HepG2 (cell line): ENCODE results near the gene WDR27. TPM values are rescaled to one million over a fixed set of nuclear protein-coding genes. Genes with fewer than 3 reads are reported as not detected.

Experiments used
- ATAC-seq: fragments of 200-7000 bp; cut with Tn5 transposase; 3 replicates; pipeline ENCODE4 v1.9.1; 2020; ENCODE audit warnings: mild to moderate bottlenecking, moderate library complexity
- BruUV-seq: library from RNA; stranded (reverse); fragments of 400-500 nt; replicated peaks from 2 replicates; lab custom pipeline; 2021; lab: Mats Ljungman, UMichigan
- CTCF ChIA-PET: fragments of 300-600 bp; formaldehyde crosslinking; extraction: SDS; loops from one replicate; lab custom pipeline; 2021; ENCODE audit warnings: low total read pairs, inconsistent platforms, low intra/inter-chr PET ratio; lab: Yijun Ruan, JAX
- POLR2A ChIA-PET: fragments of 350-600 bp; sonication (Branson Sonifier 250); formaldehyde crosslinking; loops from one replicate; lab custom pipeline; 2020; ENCODE audit warnings: antibody characterized with exemption, inconsistent platforms; lab: Yijun Ruan, JAX
- DNase-seq: peaks from one replicate; pipeline ENCODE4 v3.0.0-alpha.2; 2015; ENCODE audit warnings: low spot score
- FAIRE-seq: peaks from 3 replicates; lab custom pipeline; 2011; peaks lifted over from hg19 to GRCh38; lab: Jason Lieb, UNC
- H2AFZ ChIP-seq: one replicate; pipeline ENCODE4 v1.6.1; 2011; ENCODE audit warnings: low read length, inconsistent platforms
- H3K27ac ChIP-seq: fragments of 300-600 bp; 3 replicates; pipeline ENCODE4 v1.8.0; 2011; ENCODE audit warnings: mixed run types, mild to moderate bottlenecking, mixed read lengths, low read length, inconsistent platforms; ENCODE audit not compliant: insufficient read depth; ENCODE audit errors: extremely low read length
- H3K27me3 ChIP-seq, 2 experiments: fragments of 200-600 bp in 1 of 2; 2 replicates in 1 of 2; 3 replicates in 1 of 2; pipeline versions ENCODE4 v1.6.0 to v1.8.0; 2011; ENCODE audit warnings: low read length in 2 of 2, mild to moderate bottlenecking in 2 of 2, moderate library complexity in 2 of 2, inconsistent platforms in 1 of 2; ENCODE audit not compliant: insufficient read depth in 2 of 2, control insufficient read depth in 1 of 2
- H3K36me3 ChIP-seq, 2 experiments: fragments of 200-600 bp in 1 of 2; replicated peaks in 1 of 2; 2 replicates in 1 of 2; 3 replicates in 1 of 2; pipeline versions ENCODE4 v1.5.1 to v1.8.0; 2011; ENCODE audit warnings: low read length in 2 of 2, inconsistent platforms in 1 of 2; ENCODE audit not compliant: insufficient read depth in 2 of 2, control insufficient read depth in 1 of 2
- H3K4me1 ChIP-seq: 2 replicates; pipeline ENCODE4 v1.5.1; 2012; ENCODE audit warnings: low read length, inconsistent platforms; ENCODE audit not compliant: insufficient read depth
- H3K4me2 ChIP-seq: 2 replicates; pipeline ENCODE4 v1.6.0; 2011; ENCODE audit warnings: low read depth, low read length, inconsistent platforms
- H3K4me3 ChIP-seq, 3 experiments: fragments of 200-600 bp in 1 of 3; sonication (generic), shearing (Covaris generic) in 1 of 3; replicated peaks in 1 of 3; 2 replicates each; pipeline ENCODE4 v1.5.1; 2011 to 2016; ENCODE audit warnings: low read length in 3 of 3, inconsistent platforms in 2 of 3, low read depth in 2 of 3, mild to moderate bottlenecking in 2 of 3, control low read depth in 1 of 3, mixed read lengths in 1 of 3; ENCODE audit not compliant: insufficient read depth in 1 of 3
- H3K79me2 ChIP-seq: one replicate; pipeline ENCODE4 v1.6.1; 2011; ENCODE audit warnings: low read length, inconsistent platforms; ENCODE audit not compliant: insufficient read depth
- H3K9ac ChIP-seq: 2 replicates; pipeline ENCODE4 v1.6.0; 2011; ENCODE audit warnings: mild to moderate bottlenecking, low read depth, low read length, inconsistent platforms; ENCODE audit not compliant: insufficient read depth
- H3K9me3 ChIP-seq: 2 replicates; pipeline ENCODE4 v1.5.1; 2012; ENCODE audit warnings: mild to moderate bottlenecking, low read length
- H4K20me1 ChIP-seq: 2 replicates; pipeline ENCODE4 v1.6.0; 2011; ENCODE audit warnings: inconsistent platforms, mild to moderate bottlenecking, low read length, moderate library complexity; ENCODE audit not compliant: insufficient read depth
- ATF7-NPFF ChIP-seq: sonication (generic); formaldehyde crosslinking; IDR thresholded peaks from 2 replicates; pipeline ENCODE4 v1.8.1; 2023; ENCODE audit warnings: mild to moderate bottlenecking, low read depth, missing genetic modification reagents, moderate library complexity
- BCL6 ChIP-seq: IDR thresholded peaks from 2 replicates; pipeline ENCODE4 v1.6.1; 2016; ENCODE audit warnings: missing genetic modification reagents, missing compliant biosample characterization
- FOXA3 ChIP-seq: IDR thresholded peaks from 2 replicates; pipeline ENCODE4 v1.6.1; 2016; ENCODE audit warnings: missing genetic modification reagents, missing compliant biosample characterization
- GRHL1 ChIP-seq: sonication (generic); formaldehyde crosslinking; conservative IDR thresholded peaks from 2 replicates; pipeline ENCODE4 v1.8.0; 2022; ENCODE audit warnings: missing genetic modification reagents
- HNF4G ChIP-seq, 2 experiments: sonication (generic) in 1 of 2; formaldehyde crosslinking in 1 of 2; IDR thresholded peaks; 2 replicates each; pipeline versions ENCODE4 v1.4.0 to v1.6.1; 2011 to 2020; ENCODE audit warnings: borderline replicate concordance in 2 of 2, low read depth in 2 of 2, mild to moderate bottlenecking in 2 of 2, low read length in 1 of 2, missing genetic modification reagents in 1 of 2, moderate library complexity in 1 of 2
- HOMEZ ChIP-seq: IDR thresholded peaks from 2 replicates; pipeline ENCODE4 v1.6.1; 2016; ENCODE audit warnings: low read depth
- HOXD1 ChIP-seq: sonication (generic); formaldehyde crosslinking; IDR thresholded peaks from 2 replicates; pipeline ENCODE4 v1.5.0; 2020; ENCODE audit warnings: missing genetic modification reagents
- NFKBIZ ChIP-seq: IDR thresholded peaks from 2 replicates; pipeline ENCODE4 v1.6.1; 2018; ENCODE audit warnings: missing genetic modification reagents, missing compliant biosample characterization
- PAX8 ChIP-seq: sonication (generic); formaldehyde crosslinking; IDR thresholded peaks from 2 replicates; pipeline ENCODE4 v1.8.0; 2022; ENCODE audit warnings: mild to moderate bottlenecking, missing genetic modification reagents, borderline replicate concordance
- PRPF4 ChIP-seq: fragments of 200-400 bp; formaldehyde crosslinking; IDR thresholded peaks from 2 replicates; pipeline ENCODE4 v1.6.1; 2016; ENCODE audit warnings: low read length, low read depth; ENCODE audit not compliant: poor library complexity, severe bottlenecking
- SETDB1 ChIP-seq: sonication (generic); formaldehyde crosslinking; IDR thresholded peaks from 2 replicates; pipeline ENCODE4 v1.5.1; 2020; ENCODE audit warnings: missing genetic modification reagents, mild to moderate bottlenecking, borderline replicate concordance
- SNAPC4 ChIP-seq: sonication (generic); formaldehyde crosslinking; IDR thresholded peaks from 2 replicates; pipeline ENCODE4 v1.4.0; 2020; ENCODE audit warnings: mild to moderate bottlenecking, missing genetic modification reagents
- ZNF275 ChIP-seq: sonication (generic); formaldehyde crosslinking; IDR thresholded peaks from 2 replicates; pipeline ENCODE4 v1.8.0; 2022; ENCODE audit warnings: missing genetic modification reagents, mild to moderate bottlenecking, inconsistent platforms, borderline replicate concordance
- ZNF350 ChIP-seq: sonication (generic); formaldehyde crosslinking; IDR thresholded peaks from 2 replicates; pipeline ENCODE4 v1.4.0; 2020; ENCODE audit warnings: mild to moderate bottlenecking, low read depth, missing genetic modification reagents, borderline replicate concordance
- WGBS: methylation state at CpG from one replicate; pipeline ENCODE4 v1.1.6; 2017; ENCODE audit warnings: low lambda C conversion rate; 5-methylcytosine and 5-hydroxymethylcytosine counted together
- in situ Hi-C: cut with HindIII; loops from 2 replicates; pipeline ENCODE4 v1.10.0; 2017; ENCODE audit warnings: low pct_unique_long_range_greater_than_20kb; ENCODE audit not compliant: extremely low pct_ligation_motif_present
- intact Hi-C: fragments of 100-400 bp; cut with micrococcal nuclease; formaldehyde crosslinking; loops from one replicate; pipeline ENCODE4 v1.10.0; 2022; ENCODE audit not compliant: unreplicated experiment
- polyA plus RNA-seq, 8 experiments: library from polyadenylated mRNA; depleted of rRNA in 3 of 8; stranded (reverse) in 7 of 8; unstranded in 1 of 8; fragments of >200 nt; fragmentation: Illumina TruSeq in 4 of 8; extraction: Trizol in 4 of 8; gene quantifications; 2 replicates each; pipeline versions ENCODE4 v1.2.1 to v1.2.3, GENCODE V29; 2011 to 2016; ENCODE audit warnings: low read depth in 4 of 8, missing spikeins in 1 of 8, mixed read lengths in 1 of 8; ENCODE audit not compliant: insufficient read depth in 1 of 8
- total RNA-seq, 5 experiments: library from RNA; depleted of rRNA; stranded (reverse); fragments of >200 nt; fragmentation: Illumina TruSeq; extraction: Trizol; gene quantifications; 2 replicates each; pipeline ENCODE4 v1.2.3, GENCODE V29; 2016; ENCODE audit warnings: low read depth in 1 of 5

Gene WDR27
- total and polyA plus RNA-seq, 2 of the 13 experiments (the other 11 are each of a cell fraction or from before 2014, with no cell fraction given), result 34.1 to 80.3 TPM

GRCh38 chr6:169592558-169592957 is 109.3 kb downstream of the WDR27 start:
- Histone ChIP-seq H3K27me3 (no peaks in the 10 kb centered on the region), H3K27ac (no peak overlapping the region), H3K36me3 (no peaks in the 10 kb centered on the region), H3K79me2 (no peaks in the 10 kb centered on the region), H2AFZ (no peak overlapping the region), H3K4me2 (no peak overlapping the region), H3K9ac (no peak overlapping the region), H4K20me1 (no peaks in the 10 kb centered on the region), H3K4me3 (no peak overlapping the region)
- ATAC-seq (no peak), DNase-seq (no peak)
- 97% methylated on average over 1 of the region's 1 CpG for WGBS
- BruUV-seq, result no TSS peak
- intact Hi-C loops, result no loop called here
- TF ChIP-seq FOXA3 (CRISPR knock-in tag) (no peak), GRHL1 (no peak), PRPF4 (no peak), SNAPC4 (no peak), HOMEZ (CRISPR knock-in tag) (no peak), ATF7-NPFF (CRISPR knock-in tag) (no peak), BCL6 (CRISPR knock-in tag) (no peak), HOXD1 (CRISPR knock-in tag) (no peak), PAX8 (CRISPR knock-in tag) (no peak), HNF4G (IDR thresholded peaks at IDR 0.05; ENCODE audit: borderline replicate concordance, low read depth, low read length) (no peak), HNF4G (CRISPR knock-in tag; IDR thresholded peaks at IDR 0.05; ENCODE audit: borderline replicate concordance, low read depth) (no peak), SETDB1 (CRISPR knock-in tag) (no peak), ZNF350 (CRISPR knock-in tag) (no peak), ZNF275 (CRISPR knock-in tag) (no peak), NFKBIZ (no peak)
- TF ChIP-seq, all 625 proteins: peak for 0
- in situ Hi-C loops, result no loop called here
- Histone ChIP-seq H3K9me3 (no peaks in the 10 kb centered on the region), H3K4me1 (no peaks in the 10 kb centered on the region)
- ChIA-PET POLR2A (no interaction called here), CTCF (no interaction called here)
- no peak for FAIRE-seq
